HG02852 (cell line): ENCODE results near the gene WIZ.

Experiments used
- ATAC-seq: cut with Tn5 transposase; IDR thresholded peaks from one replicate; pipeline ENCODE4 v1.9.1; 2021; ENCODE audit warnings: mild to moderate bottlenecking, moderate library complexity; ENCODE audit not compliant: unreplicated experiment

WIZ gene

DNA sequence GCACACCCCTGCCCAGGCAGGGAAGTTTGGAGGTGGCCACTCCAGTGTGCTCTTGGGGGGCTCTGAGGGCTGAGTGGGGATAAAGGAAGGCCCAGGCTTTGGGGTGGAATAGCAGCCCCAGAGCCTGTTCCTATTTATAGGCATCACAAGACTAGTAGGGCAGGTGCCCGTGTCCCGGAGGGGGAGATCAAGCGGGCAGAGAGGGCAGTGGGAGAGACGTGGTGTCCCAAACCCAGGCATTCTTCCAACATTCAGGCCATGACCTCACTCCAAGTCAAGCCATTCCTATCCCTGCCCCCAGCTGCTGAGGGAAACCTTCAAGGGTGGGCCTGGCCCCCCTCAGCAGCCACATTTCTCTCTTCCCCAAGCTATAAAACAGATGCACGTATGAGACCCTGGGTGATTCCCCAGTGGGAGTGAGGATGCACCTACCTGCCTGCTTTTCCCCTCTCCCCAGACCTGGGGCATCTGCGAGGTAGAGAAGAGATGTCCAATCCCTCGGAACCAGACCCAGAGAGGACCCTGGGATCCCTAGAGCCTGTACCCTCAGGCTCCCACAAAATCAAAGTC, 3.9 kb downstream of the WIZ start:
- ATAC-seq = no peak

- no peak for ATAC-seq
Observed at GRCh38 chr19:15445227-15445605, 4.5 kb downstream of the WIZ start.

DNA sequence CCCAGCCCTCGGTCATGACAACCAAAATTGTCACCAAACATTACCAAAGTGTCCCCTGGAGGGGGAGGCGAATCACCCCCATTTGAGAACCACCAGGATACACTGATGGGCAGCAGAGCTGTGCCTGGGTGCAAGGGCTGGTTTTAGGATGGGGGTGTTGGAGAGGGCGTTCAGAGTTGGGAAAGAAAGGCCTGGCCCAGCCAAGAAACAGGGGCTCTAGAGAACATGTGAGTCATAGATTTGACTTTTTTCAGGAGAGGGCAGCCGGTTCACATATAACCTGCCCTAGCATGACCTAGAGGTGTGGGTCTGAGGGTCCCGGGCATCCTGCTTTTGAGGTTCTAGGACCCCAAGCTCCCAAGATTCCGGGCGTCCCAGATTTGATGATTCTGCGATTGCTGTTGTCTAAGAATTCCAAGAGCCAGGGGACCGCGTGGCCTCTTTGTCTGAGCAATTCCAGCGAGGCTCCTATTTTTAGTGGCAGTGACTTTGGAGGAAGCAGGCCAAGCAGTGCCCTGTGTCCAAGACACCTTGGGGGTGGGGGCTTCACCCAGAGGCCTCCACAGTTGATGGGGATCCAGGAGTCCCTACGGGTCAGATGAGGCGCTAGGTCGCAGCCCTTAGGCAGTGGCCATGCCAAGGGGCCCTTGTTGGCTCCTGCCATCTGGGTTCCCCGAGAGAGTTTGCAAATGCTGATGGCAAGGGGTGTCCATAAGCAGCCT, 5.1 kb downstream of the WIZ start:
- ATAC-seq = no peak

- ATAC-seq = no peak
Observed at GRCh38 chr19:15443838-15444237, 5.9 kb downstream of the WIZ start.

DNA sequence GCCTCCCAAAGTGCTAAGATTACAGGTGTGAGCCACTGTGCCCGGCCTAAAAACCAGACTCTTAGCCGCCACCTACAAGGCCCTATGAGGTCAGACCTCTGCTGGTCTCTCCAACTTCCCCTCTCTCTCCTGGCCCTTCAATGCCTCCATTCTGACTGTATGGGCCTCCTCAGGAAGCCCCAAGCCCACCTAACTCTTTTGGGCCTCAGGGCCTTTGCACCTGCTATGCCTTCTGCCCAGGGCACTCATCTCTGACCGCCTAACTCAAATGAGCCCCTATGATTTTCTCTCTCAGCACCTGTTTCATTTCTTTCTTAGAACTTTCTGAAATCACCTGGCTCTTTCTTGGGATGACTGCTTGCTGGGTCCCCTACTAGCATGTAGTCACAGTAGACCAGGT, 6.4 kb downstream of the WIZ start:
- ATAC-seq = no peak

DNA sequence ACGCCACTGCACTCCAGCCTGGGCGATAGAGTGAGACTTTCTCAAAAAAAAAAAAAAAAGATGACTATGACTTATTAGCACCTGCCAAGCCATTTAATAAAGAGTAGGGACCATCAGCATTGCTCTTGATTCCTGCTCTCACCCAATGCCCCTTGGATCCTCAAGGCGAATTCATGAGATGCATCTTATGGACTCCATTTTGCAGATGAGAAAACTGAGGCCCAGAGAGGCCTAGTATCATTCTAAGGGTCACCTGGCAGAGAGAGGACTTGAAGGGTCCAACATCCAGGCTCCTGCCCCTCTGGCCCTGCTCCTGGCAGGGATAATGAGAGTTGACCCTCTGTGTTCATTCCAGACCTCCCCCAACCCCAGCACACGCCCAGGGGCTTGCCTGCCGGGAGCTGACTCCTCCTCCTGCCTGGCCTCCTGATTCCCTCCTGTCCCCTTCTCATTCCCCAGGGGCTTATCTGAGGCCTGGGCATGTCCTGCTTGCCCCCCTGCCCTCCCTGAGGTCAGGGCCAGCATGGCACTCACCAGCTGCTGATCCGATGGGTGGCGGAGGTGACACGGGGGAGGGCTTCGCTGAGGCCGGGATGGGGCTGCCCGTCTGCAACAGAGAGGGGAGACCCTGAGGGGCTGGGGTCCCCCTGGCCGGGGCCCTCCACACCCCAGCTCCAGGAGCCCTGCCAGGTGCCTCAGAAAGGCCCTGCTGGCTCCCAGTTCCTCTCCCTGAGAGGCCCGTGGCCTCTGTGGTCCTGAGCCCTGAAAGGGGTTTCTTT, 7.4 kb downstream of the WIZ start:
- no peak for ATAC-seq

DNA sequence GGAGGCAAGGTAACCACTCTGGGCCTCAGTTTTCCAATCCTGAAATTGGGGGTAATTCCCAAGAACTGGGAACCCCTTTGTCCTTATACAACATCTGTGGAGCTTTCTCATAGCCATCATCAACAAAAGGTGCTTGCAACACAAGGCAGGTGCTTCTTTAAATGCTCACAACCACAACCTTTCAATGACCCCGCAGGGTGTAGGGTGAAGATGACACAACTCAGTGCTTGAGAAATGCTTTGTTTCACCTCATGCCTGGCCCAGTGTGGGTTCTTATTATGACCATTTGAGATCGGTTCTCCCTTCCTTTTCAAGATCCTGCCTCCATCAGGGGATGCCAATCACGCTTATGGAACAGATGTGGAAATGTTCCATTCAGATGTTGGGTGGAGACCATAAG, 8.4 kb downstream of the WIZ start:
- no peak for ATAC-seq

DNA sequence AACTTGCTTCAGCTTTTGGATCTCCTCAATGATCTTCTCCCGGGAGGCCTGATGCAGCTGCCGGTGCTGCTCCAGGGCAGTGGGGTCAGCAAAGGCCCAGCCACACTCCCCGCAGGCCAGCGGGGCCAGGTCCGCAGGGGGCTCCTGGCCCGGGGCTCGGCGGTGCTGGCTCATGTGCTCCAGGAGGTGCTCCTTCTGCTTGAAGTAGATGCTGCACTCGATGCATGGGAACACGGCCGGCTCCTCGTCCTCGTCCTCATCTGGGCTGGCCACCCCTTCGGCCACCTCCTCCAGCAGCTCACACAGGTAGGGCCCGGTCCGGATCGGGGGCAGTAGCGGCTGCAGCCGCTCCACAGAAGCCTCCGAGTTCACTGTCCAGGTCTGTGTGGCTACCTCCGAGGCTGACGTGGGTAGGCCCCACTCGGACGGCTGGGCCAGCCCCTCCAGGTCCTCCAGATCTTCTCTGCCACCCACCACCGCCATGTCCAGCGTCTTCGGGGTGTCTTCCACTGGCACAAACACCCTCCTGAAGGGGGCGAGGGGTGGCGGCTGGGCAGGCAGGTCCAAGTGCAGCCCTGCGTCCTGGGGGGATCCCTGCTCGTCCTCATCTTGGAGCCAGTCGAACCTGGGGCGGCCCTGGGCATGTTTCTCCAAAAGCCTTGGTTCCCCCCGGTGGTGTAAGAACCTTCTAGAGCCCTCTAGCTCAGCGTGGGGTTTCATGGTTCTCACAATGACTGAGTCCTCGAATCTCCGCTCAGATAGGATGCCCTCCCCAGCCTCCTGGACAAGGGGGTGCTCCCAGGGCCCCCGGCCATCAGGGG, 9.7 kb downstream of the WIZ start:
- ATAC-seq = no peak

- ATAC-seq = no peak
Observed at GRCh38 chr19:15439078-15439799, 10.5 kb downstream of the WIZ start.

- no peak for ATAC-seq
Observed at GRCh38 chr19:15438577-15438976, 11.2 kb downstream of the WIZ start.

- no peak for ATAC-seq
Observed at GRCh38 chr19:15438124-15438496, 11.6 kb downstream of the WIZ start.

GRCh38 chr19:15437355-15438123, 12.2 kb downstream of the WIZ start:
- ATAC-seq = no peak

DNA sequence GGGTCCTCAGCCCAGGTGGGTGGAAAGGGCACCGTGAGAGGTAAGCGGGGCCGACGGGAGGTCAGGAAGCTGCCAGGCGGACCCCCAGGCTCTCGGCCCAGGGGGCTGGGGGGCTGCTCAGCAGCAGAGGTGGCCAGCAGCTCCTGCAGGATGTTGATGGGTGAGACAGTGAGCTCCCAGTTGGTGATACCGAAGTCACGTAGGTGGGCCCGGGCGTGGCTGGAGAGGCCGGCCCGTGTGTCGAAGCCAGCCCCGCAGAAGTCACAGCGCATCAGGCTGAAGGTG, 13.0 kb downstream of the WIZ start:
- ATAC-seq = no peak

DNA sequence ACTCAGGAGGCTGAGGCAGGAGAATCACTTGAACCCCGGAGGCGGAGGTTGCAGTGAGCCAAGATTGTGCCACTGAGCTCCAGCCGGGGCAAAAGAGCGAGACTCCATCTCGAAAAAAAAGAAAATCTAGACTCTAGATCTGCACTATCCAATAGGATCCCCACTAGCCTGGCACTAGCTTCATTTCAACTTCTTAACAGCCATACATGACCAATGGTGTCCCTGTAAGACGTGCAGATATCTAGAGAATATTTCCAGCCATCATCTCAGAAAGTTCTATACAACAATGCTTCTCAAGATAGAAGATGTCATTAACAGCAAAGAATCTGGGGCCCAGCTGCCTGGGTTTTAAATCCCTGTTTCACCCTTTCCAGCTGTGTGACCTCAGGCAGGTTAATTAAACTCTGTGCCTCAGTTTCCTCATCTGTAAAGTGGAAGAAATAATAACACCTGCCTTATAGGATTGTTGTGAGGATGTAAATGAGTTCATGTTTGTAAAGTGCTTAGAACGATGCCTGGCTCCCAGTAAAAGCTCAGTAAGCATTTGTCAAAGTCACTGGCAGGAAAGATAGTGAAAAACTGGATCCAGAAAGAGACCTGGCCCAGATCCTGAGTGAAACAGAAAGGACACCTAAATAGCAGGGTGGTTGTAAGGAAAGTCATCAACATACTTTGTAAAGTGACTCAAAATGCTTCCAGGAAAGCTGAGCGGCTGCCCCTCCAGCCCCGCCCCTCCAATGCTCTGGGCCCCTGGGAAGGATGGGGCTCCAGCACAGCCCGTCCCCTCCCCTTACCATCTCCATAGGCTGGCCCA, 13.5 kb downstream of the WIZ start:
- no peak for ATAC-seq

DNA sequence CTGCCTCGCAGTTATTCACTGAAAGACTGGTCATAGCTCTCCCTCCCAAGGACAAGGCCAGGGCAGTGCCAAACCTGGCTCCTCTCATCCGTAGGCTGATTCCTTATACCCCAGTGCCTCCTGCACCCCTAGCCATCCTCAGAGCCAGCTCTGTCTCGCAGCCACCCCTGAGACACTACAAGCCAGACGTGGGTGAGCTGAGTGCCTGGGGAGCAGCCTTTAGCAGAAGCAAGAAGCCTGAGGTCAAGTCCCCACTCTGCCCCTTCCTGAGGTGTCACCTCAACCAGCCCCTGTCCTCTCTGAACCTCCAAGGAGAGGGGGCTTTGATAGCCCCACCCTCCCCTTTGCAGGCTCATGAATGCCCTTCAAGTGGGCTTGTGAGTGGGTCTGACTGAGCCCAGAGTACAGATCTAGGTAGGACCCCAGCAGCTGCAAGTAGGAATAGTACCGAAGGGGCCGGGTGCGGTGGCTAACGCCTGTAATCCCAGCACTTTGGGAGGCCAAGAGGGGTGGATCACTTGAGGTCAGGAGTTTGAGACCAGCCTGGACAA, 16.2 kb downstream of the WIZ start:
- ATAC-seq = no peak

DNA sequence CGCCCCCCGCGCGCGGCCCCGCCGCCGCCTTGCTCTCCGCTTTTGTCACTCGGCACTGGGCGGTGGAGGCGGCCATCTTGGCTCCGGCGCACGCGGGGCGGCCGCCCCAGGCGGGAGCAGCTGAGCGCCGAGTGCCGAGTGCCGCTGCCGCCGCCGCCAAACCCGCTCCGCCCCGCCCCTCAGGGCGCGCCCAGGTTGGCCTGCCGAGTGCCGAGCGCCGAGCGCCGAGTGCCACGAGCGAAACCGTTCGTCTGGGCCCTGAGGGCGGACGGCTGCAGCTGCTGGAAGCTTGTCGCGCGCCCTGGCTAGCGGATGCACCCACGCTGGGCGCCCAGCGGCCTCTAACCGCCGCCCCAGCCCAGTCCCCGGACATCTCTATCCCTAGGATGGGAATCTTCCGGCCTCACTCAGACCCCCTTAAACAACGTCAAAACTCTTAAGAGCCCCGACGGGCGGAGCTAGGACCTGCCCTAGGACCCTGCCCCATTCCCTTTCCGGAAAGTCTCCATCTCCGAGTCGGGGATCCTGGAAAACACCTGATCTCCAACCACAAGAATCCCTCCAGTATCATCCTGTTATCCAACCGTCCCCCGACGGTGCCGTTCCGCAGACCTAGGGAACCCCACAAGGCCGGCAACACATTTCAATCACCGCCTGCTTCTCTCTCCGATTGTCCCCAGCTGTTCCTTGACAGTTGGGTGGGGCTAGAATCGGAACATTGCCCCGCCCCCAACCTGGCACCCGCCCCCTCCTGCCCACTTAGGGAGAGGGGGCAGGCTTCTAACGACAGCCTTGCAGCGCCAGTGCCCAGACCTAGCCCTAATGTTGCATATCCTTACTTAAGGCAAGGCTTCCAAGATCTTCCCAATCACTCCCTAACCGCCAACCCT, 16.9 kb downstream of the WIZ start:
- ATAC-seq = peak; percentile 67

DNA sequence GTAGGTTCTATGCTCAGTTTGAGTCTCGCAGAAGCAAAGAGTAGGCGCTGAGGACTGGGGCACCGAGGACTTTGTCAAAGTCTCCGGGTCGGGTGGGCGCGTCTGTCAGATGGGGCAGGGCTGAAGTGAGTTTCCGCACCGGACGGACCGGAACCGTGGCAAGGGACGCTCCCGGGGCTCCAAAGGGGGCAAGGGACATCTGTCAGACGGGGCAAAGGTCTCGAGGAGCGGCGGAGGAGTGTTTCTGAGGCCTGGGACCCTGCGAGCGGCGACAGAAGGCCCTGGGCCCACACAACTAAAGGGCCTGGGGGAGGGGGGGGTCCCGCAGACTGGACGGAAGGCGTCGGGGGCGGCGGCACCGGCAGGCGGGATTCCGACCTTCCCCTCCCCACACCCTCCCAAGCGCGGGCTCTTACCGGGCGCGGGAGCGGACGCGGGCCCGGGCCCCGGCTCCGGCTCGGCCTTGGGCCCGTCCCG, 17.7 kb downstream of the WIZ start:
- peak; percentile 4 for ATAC-seq
